NCI-H1694 treated with DMSO at 0.1 percent for 48 hours (cell line): Measurements from ENCODE around the gene WDR55.
"Not testable (repeated sequence)": the region's sequence is repeated elsewhere in the genome, so short reads cannot be mapped to it uniquely, and the experiment has no call there.

Experiments
- DNase-seq: peaks from one replicate; lab custom pipeline; 2025; lab: John Stamatoyannopoulos, UW

The WDR55 gene, protein sequence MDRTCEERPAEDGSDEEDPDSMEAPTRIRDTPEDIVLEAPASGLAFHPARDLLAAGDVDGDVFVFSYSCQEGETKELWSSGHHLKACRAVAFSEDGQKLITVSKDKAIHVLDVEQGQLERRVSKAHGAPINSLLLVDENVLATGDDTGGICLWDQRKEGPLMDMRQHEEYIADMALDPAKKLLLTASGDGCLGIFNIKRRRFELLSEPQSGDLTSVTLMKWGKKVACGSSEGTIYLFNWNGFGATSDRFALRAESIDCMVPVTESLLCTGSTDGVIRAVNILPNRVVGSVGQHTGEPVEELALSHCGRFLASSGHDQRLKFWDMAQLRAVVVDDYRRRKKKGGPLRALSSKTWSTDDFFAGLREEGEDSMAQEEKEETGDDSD

DNA sequence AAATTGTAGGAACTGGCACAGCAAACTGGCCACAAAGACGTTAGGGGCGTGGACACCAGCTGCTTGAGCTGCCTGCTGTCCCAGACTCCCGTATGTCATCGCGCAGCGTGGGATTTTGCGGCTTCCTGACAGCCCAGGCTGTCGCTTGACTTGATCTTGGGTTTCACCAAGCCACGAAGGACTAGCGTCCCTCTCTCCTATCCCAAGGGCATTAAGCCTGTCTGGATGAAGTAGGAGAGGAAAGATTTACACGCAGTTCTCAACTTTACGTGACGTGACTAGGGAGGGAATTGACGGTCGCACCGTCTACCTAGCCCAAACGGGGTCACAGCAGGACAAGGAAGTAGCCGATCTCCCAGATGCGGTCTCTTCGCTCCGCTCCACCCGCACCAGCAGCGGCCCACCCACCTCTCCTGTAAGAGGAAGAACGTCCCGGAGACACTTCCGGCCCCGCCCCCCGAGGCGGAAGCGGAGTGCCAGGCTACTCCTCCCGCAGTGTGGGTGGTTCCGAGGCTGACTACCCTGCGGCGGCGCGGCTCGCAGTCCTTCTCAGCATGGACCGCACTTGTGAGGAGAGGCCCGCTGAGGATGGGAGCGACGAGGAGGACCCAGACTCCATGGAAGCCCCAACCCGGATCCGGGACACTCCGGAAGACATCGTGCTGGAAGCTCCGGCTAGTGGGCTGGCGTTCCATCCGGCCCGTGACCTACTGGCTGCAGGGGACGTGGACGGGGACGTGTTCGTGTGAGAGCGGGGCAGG, at the start of gene WDR55:
Gene WDR55 (plus strand): TSS at position 546 of the 761 bp plus-strand sequence. CDS start 9 bp downstream, at position 555.
- DNase-seq: peak; percentile 83

GRCh38 chr5:140622301-140622700, 42.4 kb upstream of the WDR55 start:
- DNase-seq: no peak

GRCh38 chr5:140623061-140623460, 41.6 kb upstream of the WDR55 start:
- not testable (repeated sequence) for DNase-seq

DNA sequence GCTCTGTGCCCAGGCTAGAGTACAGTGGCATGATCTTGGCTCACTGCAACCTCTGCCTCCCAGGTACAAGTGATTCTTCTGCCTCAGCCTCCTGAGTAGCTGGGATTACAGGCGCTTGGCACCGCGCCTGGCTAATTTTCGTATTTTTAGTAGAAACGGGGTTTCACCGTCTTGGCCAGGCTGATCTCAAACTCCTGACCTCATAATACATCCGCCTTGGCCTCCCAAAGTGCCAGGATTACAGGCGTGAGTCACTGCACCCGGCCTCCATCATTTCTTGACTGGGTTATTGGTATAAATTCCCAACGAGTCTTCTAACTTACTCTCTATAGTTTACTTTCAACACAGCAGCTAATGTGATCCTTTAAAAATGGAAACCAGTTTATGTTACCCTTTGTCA, 39.8 kb upstream of the WDR55 start:
- DNase-seq: not testable (repeated sequence)

DNA sequence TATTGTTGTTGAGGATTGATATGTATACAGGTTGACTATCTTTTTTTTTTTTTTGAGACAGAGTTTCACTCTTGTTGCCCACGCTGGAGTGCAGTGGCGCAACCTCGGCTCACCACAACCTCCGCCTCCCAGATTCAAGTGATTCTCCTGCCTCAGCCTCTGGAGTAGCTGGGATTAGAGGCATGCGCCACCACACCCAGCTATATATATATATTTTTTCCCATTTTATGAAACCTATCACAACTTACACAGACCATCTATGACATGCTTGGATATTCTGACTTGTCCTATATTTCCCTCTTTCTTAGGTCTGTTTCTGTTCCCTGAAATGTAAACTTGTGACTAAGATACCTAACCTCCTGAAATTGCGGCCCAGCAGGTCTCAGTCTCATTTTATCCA, 36.7 kb upstream of the WDR55 start:
- DNase-seq: no peak

DNA sequence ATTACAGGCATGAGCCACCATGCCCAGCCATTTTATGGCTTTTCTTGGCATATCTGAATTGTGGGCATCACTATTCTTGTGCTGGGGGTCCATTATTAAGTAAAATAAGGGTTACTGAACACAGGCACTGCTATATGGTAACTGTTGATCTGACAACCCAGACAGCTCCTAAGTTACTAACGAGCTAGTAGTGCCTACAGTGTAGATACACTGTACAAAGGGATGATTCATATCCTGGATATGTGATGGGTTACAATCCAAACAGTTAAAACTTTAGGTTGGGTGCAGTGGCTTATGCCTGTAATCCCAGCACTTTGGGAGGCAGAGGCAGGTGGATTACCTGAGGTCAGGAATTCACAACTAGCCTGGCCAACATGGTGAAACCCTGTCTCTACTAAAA, 36.0 kb upstream of the WDR55 start:
- no peak for DNase-seq

DNA sequence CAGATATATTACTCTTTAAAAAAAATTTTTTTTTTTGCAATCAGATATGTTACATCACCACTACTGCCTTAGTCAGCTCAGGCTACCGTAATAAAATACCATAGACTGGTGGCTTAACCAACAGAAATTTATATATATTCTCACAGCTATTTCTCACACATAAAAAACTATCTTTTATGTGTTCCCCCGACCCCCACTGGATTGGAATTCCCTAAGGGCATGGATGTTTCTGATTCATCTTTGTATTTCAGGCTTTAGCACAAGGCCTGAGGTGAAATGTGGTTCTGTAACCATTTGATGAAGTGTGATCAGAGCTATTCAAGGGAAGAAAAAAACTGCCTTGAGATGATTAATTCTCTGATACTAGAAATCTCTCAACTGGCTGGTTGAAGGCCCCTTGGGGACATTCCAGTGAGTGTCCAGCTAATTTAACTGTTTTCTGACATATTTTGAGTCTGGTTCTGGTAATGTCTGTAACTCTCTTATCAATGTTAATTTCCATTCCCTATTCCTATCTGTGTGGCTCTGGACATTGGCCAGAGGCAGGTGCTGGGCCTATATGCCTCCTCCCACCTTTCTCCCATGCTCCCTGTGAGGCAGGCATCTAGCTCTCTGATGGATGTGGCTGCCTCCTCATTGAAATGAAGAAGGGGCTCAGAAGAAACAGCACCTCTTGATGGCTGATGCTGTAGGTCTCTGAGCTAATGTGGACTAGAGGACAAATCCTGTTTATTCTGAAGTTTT, 34.2 kb upstream of the WDR55 start:
- DNase-seq: no peak

DNA sequence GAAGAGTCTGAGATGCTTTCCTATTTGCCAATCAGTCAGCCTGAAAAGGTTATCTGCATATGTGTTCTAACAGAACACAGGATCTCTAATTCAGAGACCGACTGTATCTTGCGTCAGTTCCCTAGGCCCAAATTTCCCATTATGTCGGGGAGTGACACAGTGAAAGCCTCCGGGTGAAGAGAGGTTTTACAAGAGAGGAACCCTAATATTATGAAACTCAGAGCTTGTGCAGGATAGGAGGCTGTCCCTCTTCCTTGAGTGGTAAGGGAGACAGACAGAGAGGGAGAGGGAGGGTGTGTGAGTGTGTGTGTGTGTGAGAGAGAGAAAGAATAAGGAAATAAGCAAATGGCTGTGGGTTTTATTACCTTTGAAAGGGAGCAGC, 33.7 kb upstream of the WDR55 start:
- no peak for DNase-seq

- peak; percentile 2 for DNase-seq
Measured at GRCh38 chr5:140631831-140632365, 32.8 kb upstream of the WDR55 start.

- no peak for DNase-seq
Measured at GRCh38 chr5:140632366-140633020, 32.2 kb upstream of the WDR55 start.

GRCh38 chr5:140633021-140633471, 31.7 kb upstream of the WDR55 start, which contains the start of gene CD14:
Gene CD14 (minus strand): TSS chr5:140633175. CDS start chr5:140633071, 104 bp downstream.
- no peak for DNase-seq

- no peak for DNase-seq
Measured at GRCh38 chr5:140633501-140633900, 31.2 kb upstream of the WDR55 start.

DNA sequence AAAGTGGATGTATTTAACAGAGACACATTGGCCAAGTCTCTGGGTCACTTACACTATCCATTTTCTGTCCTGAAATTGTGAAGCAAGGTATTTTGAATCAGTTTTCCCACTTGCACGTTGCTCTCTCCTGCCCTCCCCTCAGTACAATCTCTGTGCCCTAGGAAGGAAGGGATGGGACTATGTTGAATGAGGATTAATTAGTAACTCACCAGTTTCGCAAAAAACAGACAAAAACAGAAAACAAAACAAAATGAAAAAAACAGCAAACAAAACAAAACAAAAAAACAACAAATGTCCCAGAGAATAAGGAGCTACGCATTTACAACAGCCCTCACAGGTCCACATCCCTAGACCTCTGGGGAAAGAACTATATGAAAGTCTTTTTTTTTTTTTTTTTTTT, 30.6 kb upstream of the WDR55 start:
- no peak for DNase-seq

DNA sequence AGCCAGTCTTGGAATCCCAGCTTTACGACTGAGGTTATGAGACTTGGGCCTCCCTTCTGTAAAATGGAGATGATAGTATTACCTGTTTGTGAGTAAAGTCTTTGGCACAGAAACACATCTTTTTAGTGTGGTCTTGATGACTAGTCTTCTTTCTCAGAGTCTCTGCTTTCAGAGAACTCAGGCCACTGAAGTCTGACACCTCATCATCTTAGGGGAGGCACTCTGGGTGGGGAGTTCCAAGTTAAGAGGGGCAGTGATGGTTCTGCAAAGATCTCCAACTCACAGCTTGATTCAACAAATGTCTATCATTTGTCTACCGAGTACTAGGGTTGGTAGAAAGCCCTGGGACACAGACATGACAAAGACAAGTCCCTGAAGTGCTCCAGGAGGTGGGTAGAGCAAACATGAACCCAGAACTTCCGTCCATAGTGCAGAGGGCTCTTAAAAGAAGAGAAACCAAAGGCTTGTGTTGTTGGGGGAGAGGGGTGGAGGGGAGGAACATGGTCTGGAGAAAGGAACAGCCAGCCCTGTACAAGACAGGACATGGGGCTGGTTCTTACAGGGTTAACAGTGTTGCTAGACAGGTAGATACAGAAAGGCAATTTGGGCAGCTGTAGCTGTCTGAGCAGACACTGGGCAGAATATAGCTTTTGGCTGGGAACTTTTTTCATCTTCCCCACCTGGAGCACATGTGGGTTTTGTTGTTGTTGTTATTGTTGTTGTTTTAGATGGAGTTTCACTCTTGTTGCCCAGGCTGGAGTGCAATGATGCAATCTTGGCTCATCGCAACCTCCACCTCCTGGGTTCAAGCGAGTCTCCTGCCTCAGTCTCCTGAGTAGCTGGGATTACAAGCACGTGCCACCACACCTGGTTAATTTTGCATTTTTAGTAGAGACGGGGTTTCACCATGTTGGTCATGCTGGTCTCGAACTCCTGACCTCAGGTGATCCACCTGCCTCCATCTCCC, 29.1 kb upstream of the WDR55 start:
- DNase-seq: no peak

- DNase-seq: no peak
Measured at GRCh38 chr5:140637371-140638100, 27.2 kb upstream of the WDR55 start.

DNA sequence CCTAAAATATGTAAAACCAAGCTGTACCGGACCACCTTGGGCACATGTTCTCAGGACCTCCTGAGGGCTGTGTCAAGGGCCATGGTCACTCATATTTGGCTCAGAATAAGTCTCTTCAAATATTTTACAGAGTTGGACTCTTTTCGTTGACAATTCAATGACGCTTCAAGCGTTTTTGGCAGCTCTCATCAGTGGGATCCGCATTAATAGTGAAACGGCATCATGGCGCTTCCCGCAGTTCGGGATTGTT, 25.9 kb upstream of the WDR55 start:
- DNase-seq: not testable (repeated sequence)

DNA sequence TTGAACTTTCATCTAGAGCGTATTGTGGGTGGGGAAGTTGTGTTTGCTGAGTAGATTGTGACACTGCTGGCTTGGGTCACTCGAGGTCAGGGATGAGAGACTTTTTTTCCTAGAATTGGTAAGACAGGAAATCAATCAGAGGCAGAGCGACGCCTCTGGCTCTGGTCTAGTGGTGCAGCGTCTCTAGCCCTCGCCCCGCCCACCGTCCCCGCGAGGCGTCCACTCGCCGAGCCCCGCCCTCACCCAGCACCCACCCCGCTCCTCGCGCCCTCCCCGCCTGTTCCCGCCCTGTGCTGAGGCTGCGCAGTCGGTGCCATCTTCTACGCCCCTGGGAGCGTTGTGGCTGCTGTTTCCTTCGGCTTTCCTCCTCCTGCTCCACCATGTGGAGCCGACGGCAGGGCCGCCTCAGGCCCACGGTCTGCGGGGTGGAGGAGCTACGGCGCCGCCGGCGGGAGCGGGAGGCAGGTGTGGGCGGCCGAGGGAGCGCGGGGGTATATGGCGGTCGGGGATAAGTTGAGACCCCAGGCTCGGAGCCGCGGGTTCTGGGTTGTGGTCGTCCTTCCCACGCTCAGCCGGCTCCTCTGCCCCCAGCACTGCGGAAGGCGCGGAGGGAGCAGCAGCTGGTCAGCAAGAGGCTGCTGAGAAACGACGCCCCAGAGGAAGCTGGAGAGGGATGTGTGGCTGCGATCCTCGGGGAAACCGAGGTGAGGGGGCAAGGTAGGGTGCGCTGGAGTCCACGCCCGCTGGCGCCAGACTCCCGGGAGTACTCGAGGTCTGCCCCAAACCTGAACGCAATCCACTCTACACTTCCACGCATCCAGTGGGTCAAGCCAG, 25.3 kb upstream of the WDR55 start, which contains the start of gene TMCO6:
Gene TMCO6 (plus strand): TSS at position 304 of the 834 bp plus-strand sequence. CDS start 77 bp downstream, at position 381.
- DNase-seq: peak; percentile 82

GRCh38 chr5:140641716-140642115, 23.0 kb upstream of the WDR55 start:
- DNase-seq: no peak

- no peak for DNase-seq
Measured at GRCh38 chr5:140642718-140643117, 22.0 kb upstream of the WDR55 start.
